Stimulated activated CD8-positive, alpha-beta memory T cell treated with anti-CD3 and anti-CD28 coated beads, Interleukin-4, amount 100 ng/mL, for 4 hours (primary cell): ENCODE results near the gene CBLN3.
"Not testable (repeated sequence)": the region's sequence is repeated elsewhere in the genome, so short reads cannot be mapped to it uniquely, and the experiment has no call there.

ENCODE experiments used
- DNase-seq, 2 donors: peaks; one replicate each; pipeline ENCODE4 v3.0.0-alpha.2; 2020; ENCODE audit warnings: low read depth in 2 of 2, low spot score in 1 of 2

The CBLN3 gene

DNA sequence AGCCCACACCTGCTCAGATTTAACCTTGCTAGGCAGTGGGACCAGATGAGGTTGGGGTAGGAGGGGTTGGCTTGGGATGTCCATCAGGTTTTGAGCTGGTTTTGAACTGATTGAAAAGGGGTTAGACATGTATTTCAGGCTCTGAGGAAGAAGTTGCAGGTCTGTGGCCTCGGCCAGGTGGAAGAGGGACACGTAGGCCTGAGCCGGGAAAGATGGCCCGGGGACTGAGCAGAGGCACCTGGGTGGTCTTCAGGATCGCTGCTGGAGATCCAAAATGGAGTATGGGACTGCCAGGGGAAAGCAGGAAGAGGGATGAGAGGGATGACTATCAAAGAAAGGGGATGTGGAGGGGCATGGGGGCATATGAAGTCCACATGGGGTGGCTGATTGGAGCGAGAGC is 23.1 kb downstream of the CBLN3 start:
- DNase-seq = no peak

GRCh38 chr14:24404814-24405213 is 24.7 kb downstream of the CBLN3 start:
- no peak for DNase-seq

DNA sequence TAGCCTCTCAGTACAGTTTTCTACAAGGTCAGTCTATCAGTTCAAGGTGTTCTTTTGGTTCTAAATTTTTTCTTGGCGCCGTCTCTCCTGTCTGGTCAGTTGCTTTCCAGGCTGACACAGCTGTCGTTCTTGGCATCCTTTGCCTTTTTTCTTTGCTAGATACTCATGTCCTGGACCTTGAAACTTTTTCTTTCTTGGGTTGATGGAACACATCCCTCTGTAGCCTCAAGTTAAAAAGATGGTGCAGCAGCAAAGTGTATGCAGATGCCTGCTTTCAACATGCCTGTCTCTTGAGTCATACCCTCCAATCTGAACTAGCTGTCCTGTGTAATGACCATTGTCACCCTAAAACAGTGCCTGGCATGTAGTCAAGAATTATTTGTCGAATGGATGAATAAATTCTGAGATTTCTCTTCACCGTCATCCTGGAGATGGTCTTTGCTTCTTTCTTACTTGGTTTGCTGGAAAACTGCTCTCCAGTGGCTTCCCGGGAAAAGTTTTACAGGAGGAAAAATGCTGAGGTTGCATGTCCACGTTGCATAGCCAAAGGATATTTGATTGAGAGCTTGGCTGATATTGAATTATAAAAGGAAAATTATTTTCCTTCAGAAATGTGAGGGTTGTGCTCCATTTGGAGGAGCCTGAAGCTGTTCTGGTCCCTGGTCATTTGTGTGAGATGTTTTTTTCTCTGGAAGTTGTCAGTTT is 26.0 kb downstream of the CBLN3 start:
- no peak for DNase-seq

DNA sequence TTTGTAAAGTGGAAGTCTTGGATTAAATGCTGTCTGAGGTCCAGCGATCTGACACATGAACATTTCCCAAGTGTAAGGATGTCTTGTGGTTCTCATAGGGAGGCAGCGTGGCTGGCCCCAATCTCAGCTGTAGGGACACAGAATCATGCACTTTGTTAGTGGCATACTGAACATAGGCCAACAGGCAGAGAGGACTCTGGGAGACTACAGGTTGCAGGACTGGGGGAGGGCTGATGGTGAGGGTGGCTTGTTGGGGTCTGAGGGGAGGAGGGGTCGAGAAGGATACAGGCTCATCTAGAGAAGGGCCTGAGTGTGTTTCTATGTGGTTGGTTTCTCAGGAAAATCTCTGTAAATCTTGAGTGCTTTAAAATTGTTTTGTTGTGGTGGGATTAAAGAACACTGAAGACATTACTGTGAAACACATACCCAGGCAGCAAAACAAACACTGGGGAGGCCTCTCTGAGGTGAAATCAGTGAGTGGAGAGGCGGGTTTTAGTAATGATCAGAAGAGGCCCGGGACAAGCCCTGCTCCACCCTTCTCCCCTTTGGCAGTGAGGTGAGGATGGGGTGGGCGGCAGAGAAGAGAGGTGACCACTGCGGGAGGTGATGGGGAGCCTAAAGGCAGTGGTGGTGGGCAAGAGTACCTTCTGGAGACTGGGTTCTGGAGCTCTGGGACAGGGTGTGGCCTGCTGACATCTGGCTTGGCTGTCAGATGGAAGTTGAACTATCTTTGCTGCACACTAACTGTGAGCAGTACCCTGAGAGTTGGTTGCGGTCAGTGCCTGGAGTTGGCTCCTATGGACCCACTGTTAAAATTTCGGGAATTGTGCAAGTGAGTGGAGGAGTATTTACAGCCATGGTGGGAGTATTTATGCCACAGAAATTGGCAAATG is 27.4 kb downstream of the CBLN3 start:
- no peak for DNase-seq

DNA sequence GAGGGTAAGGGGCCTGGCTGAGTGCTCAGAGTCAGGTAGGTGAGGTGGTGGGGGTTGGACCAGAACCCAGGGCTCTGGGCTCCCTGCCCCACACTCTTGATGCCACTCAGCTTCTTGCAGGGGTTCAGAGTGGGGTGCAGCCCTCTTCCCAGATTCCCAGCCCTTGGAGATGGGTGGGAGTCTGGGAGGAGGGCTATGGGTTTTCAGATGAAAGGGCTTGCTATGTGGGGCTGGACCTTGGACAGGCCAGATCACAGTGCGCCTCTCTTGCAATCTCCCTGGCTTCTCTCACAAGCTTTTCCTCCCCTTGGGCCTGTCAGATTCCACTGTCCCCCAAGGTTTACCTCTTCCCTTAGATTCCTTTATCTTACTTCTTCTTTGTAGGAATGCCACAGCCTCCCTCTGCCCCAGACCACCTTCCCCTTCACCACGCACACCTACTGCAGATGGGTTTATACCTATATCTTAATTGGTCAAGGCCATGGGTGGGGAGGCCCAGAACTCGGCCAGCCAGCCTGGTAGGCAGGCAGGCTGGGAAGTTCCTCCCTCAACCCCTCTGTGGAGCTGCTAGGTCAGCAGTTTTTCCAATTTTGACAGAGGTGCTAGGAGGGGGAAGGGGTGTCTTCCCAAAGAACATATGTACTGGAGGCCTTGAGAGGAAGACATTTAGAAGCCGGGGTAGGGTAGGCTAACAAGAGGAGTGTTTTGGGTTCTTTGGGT is 29.3 kb downstream of the CBLN3 start:
- no peak for DNase-seq

- DNase-seq = no peak
Observed at GRCh38 chr14:24399447-24399822, 30.0 kb downstream of the CBLN3 start.

DNA sequence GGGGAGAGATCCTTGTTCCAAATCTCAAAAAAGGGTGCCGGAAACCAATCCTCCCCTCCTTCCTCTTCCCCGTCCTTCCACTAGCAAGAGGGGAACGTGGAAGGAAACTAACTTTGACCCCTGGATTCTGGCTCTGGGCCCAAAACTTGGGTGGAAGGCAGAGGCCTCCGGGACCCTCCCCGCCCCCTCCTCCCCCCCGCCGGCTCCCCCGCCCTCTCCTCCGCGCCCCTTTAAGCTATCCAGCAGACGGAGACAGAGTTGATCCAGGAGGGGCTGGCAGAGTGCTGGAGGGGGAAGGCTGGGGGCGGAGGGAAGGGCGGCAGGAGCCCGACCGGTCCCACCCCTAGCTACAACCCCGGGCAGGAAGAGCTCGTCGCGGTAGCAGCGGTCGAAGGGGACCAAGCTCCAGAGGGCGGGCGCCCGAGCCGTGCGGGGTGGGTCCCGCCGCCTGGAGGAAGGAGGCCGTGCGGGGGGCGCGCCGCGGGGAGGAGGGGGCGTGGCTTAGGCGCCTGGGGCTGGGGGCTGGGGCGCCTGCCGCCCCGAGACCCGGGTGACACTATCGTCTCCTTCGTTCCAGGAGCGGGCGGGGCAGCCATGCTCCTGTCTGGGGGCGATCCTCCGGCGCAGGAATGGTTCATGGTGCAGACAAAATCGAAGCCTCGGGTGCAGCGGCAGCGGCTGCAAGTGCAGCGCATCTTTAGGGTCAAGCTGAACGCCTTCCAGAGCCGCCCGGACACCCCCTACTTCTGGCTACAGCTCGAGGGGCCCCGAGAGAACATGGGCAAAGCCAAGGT is 30.6 kb downstream of the CBLN3 start, which contains the start of gene NYNRIN:
TSS of gene NYNRIN (plus strand) at position 351 of the 794 bp plus-strand sequence. CDS start at position 595, 244 bp downstream.
- no peak for DNase-seq

GRCh38 chr14:24398293-24398652 is 31.2 kb downstream of the CBLN3 start:
- no peak for DNase-seq

GRCh38 chr14:24397639-24398292 is 31.7 kb downstream of the CBLN3 start:
- no peak for DNase-seq

GRCh38 chr14:24395609-24396582 is 33.6 kb downstream of the CBLN3 start:
- DNase-seq = no peak

DNA sequence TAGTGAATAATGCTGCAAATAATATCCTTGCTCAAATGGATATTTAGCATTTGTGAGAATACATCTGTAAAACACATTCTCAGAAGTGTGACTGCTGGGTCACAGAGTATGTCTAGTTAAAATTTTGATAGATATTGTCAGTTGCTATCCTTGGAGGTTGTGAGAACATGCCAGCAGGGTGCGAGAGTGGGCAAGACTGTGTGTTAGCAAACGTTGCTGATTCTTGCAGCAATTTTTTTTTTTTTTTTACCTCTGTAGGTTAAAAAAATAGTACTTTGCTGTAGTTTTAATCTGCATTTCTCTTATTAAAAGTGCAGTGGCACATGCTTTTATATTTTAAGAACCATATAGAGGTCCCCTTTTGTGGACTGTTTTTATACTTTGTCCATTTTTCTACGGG is 35.2 kb downstream of the CBLN3 start:
- no peak for DNase-seq

- no peak for DNase-seq
Observed at GRCh38 chr14:24392325-24393091, 37.0 kb downstream of the CBLN3 start.

DNA sequence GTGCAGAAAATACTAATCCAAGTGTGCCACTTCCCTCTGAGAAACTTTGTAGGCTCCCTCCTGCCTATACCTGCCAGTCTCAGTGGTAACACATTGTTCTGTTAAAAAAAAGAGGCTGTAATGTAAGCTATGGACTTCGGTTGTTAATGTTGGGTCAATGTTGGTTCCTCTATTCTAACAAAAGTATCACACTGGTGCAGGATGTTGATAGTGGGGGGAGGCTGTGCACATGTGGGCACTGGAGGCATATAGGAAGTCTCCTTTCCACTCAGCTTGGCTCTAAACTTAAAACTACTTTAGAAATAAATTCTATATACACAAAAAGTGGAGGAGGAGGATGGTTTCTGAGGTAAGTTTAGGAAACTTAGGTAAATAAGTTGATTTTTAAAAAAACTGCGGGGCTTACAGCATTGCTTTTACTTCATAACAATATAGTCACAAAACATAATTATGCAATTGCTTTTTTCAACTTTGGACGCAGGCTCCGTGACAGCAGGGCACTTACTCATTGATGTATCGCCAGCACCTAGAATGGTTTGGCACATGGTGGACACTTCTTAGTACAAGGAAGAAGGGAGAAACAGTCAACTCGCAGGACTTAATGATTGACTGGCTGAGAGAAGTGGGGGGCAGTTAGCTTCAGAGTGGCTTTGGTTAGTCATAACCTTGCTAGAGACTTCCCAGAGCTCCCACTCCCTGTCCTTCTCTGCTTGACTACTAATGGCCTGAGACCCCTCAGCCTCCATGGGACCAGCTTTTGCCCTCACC is 38.6 kb downstream of the CBLN3 start:
- no peak for DNase-seq

DNA sequence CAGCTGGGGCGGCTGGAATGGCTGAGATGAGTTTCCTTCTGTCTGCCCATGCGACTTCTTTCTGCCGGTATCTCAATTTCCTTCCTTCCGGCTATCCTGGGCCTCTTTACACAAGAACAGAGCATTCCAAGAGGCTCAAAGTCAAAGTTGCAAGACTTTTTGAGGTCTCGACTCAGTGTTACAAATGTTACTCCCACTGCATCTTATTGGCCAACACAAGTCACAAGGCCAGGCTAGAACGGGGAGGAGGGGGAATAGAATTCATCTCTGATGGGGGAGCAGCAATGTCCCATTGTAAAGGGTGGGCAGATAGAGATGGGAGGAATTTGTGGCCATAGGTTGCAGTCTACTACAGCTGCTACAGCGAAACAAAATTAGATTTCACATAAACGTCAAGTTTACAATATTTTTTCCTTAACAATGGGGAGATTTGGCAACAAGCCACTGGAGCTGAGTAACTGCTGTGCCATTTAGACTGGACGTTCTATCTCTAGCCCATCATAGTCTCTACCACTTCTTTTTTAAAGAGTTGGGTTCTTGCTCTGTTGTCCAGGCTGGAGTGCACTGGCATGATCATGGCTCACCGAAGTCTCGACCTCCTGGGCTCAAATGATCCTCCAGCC is 40.1 kb downstream of the CBLN3 start:
- no peak for DNase-seq

- DNase-seq = no peak
Observed at GRCh38 chr14:24388474-24389179, 40.8 kb downstream of the CBLN3 start.

GRCh38 chr14:24387579-24387978 is 41.9 kb downstream of the CBLN3 start:
- not testable (repeated sequence) for DNase-seq

- DNase-seq = no peak
Observed at GRCh38 chr14:24387009-24387345, 42.5 kb downstream of the CBLN3 start.
